Transverse colon (tissue), 3 donors: ENCODE data around the gene ATF7IP2.

ENCODE experiments used
- POLR2A ChIP-seq: fragments of 450-650 bp; IDR thresholded peaks from one replicate; pipeline ENCODE4 v1.6.1; 2016; ENCODE audit warnings: antibody characterized with exemption, mild to moderate bottlenecking, moderate library complexity
- TF ChIP-seq, protein P1 (sequence below), 5 experiments: fragments of 200-600 bp in 3 of 5; fragments of 450-650 bp in 2 of 5; sonication (generic) in 3 of 5; IDR thresholded peaks; 1 replicate in 2 of 5; 2 replicates in 3 of 5; pipeline ENCODE4 v1.5.1; 2016 to 2017; ENCODE audit warnings: antibody characterized with exemption in 5 of 5, inconsistent platforms in 3 of 5, mild to moderate bottlenecking in 2 of 5, moderate library complexity in 1 of 5

DNA sequence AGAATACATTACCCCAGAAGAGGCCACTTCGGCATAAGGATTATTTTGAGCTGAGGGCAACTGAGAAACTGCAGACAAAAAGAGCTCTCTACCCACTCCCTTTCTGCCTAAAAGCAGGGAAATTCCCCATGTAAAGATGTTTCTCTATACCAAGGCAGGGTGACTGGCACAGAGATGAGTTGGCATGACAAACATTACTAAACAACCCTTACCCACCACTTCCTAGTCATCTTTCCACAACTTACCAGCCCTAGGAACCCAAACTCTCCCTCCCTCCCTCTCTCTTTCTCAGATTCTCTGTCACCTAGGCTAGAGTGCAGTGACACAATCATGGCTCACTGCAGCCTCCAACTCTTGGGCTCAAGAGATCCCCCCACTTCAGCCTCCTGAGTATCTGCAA, 126.0 kb downstream of the ATF7IP2 start:
- TF ChIP-seq POLR2A: no peak
- TF ChIP-seq, protein P1, sequence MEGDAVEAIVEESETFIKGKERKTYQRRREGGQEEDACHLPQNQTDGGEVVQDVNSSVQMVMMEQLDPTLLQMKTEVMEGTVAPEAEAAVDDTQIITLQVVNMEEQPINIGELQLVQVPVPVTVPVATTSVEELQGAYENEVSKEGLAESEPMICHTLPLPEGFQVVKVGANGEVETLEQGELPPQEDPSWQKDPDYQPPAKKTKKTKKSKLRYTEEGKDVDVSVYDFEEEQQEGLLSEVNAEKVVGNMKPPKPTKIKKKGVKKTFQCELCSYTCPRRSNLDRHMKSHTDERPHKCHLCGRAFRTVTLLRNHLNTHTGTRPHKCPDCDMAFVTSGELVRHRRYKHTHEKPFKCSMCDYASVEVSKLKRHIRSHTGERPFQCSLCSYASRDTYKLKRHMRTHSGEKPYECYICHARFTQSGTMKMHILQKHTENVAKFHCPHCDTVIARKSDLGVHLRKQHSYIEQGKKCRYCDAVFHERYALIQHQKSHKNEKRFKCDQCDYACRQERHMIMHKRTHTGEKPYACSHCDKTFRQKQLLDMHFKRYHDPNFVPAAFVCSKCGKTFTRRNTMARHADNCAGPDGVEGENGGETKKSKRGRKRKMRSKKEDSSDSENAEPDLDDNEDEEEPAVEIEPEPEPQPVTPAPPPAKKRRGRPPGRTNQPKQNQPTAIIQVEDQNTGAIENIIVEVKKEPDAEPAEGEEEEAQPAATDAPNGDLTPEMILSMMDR (IDR thresholded peaks at IDR 0.05): no peak
